ENCODE results near the gene FMO5. TPM values are rescaled to one million over a fixed set of nuclear protein-coding genes. Genes with fewer than 3 reads are reported as not detected.

Gene FMO5
- total and polyA plus RNA-seq, 2 of the 13 experiments (the other 11 are each of a cell fraction or from before 2014, with no cell fraction given), result 48.2 to 149 TPM

GRCh38 chr1:147172168-147173016, 52.7 kb downstream of the FMO5 start, which contains the start of gene PRKAB2 (continued):
- no peak for TF ChIP-seq DPF2 (CRISPR knock-in tag; IDR thresholded peaks at IDR 0.05; ENCODE audit: borderline replicate concordance, low read depth)
- 0 out of 2 replicates have a peak, but pooled peaks have one; percentile 16 for TF ChIP-seq RCOR2 (CRISPR knock-in tag; IDR thresholded peaks at IDR 0.05)
- TF ChIP-seq WIZ (CRISPR knock-in tag; IDR thresholded peaks at IDR 0.05), result no peak
- TF ChIP-seq PITX1 (CRISPR knock-in tag; IDR thresholded peaks at IDR 0.05), result peak; percentile 51; the same call in 1 of the 2 replicates
- TF ChIP-seq ZBTB21 (CRISPR knock-in tag; IDR thresholded peaks at IDR 0.05), result no peak
- no peak for TF ChIP-seq FUBP1 (CRISPR knock-in tag; IDR thresholded peaks at IDR 0.05; ENCODE audit: borderline replicate concordance)
- TF ChIP-seq NR1H2 (CRISPR knock-in tag; IDR thresholded peaks at IDR 0.05; ENCODE audit: borderline replicate concordance, low read depth), result 0 out of 2 replicates have a peak, but pooled peaks have one; percentile 58
- TF ChIP-seq RFXAP (CRISPR knock-in tag; IDR thresholded peaks at IDR 0.05; ENCODE audit: borderline replicate concordance), result no peak; the same call in 1 of the 2 replicates
- no peak for TF ChIP-seq ATF7 (IDR thresholded peaks at IDR 0.05)
- TF ChIP-seq ATF7 (CRISPR knock-in tag; IDR thresholded peaks at IDR 0.05), result peak; percentile 22; the same call in 1 of the 2 replicates
- peak; percentile 33; the same call in 1 of the 2 replicates for TF ChIP-seq POLR2AphosphoS5 (IDR thresholded peaks at IDR 0.05; ENCODE audit: low read depth, low read length)
- TF ChIP-seq MLX (CRISPR knock-in tag; IDR thresholded peaks at IDR 0.05), result 0 out of 2 replicates have a peak, but pooled peaks have one; percentile 55
- TF ChIP-seq RERE (CRISPR knock-in tag; IDR thresholded peaks at IDR 0.05; ENCODE audit: low read depth), result no peak
- TF ChIP-seq RORA (CRISPR knock-in tag; IDR thresholded peaks at IDR 0.05), result no peak
- peak; percentile 83 for TF ChIP-seq MED1 (CRISPR knock-in tag; IDR thresholded peaks at IDR 0.05)
- no peak; the same call in 1 of the 2 replicates for TF ChIP-seq ZNF12 (CRISPR knock-in tag; IDR thresholded peaks at IDR 0.05)
- peak; percentile 68; the same call in 1 of the 2 replicates for TF ChIP-seq ARNT2 (CRISPR knock-in tag; IDR thresholded peaks at IDR 0.05; ENCODE audit: low read depth)
- peak; percentile 93 for TF ChIP-seq YY1 (IDR thresholded peaks at IDR 0.05; ENCODE audit: insufficient read depth, insufficient replicate concordance, low read depth, low read length)
- TF ChIP-seq ZBTB1 (CRISPR knock-in tag; IDR thresholded peaks at IDR 0.05; ENCODE audit: borderline replicate concordance), result no peak
- peak; percentile 93 for TF ChIP-seq RBM39 (IDR thresholded peaks at IDR 0.05; ENCODE audit: low read depth, low read length, poor library complexity, severe bottlenecking)

Data from HepG2 (cell line).